Osteoblast (primary cell): ENCODE data around the gene FIGNL1. TPM values are rescaled to one million over a fixed set of nuclear protein-coding genes. Genes with fewer than 3 reads are reported as not detected.

Experiments
- DNase-seq: peaks from one replicate; pipeline ENCODE4 v3.0.0; 2011; ENCODE audit warnings: low spot score, mixed read lengths; ENCODE audit not compliant: insufficient read length; ENCODE audit errors: missing footprints
- H2AFZ ChIP-seq: 2 replicates; pipeline ENCODE4 v1.6.0; 2011; ENCODE audit warnings: mild to moderate bottlenecking, low read length
- H3K27ac ChIP-seq: 2 replicates; pipeline ENCODE4 v1.5.1; 2011; ENCODE audit warnings: mild to moderate bottlenecking, low read depth, low read length, moderate library complexity
- H3K27me3 ChIP-seq: 2 replicates; pipeline ENCODE4 v1.6.0; 2012; ENCODE audit warnings: mild to moderate bottlenecking, control low read depth, inconsistent platforms, low read length, moderate library complexity; ENCODE audit not compliant: insufficient read depth
- H3K36me3 ChIP-seq: 2 replicates; pipeline ENCODE4 v1.5.1; 2011; ENCODE audit warnings: mild to moderate bottlenecking, low read length, control low read depth, moderate library complexity; ENCODE audit not compliant: insufficient read depth
- H3K4me1 ChIP-seq: 2 replicates; pipeline ENCODE4 v1.5.1; 2011; ENCODE audit warnings: mild to moderate bottlenecking, low read length, control low read depth, moderate library complexity; ENCODE audit not compliant: insufficient read depth
- H3K4me2 ChIP-seq: 2 replicates; pipeline ENCODE4 v1.6.0; 2011; ENCODE audit warnings: mild to moderate bottlenecking, low read length; ENCODE audit not compliant: insufficient read depth
- H3K4me3 ChIP-seq: fragments of 200-600 bp; sonication (generic); 3 replicates; pipeline ENCODE4 v1.5.1; 2012; ENCODE audit warnings: mild to moderate bottlenecking, low read length, inconsistent platforms; ENCODE audit not compliant: insufficient read depth
- H3K79me2 ChIP-seq: 2 replicates; pipeline ENCODE4 v1.6.0; 2012; ENCODE audit warnings: mild to moderate bottlenecking, low read length, control low read depth, inconsistent platforms; ENCODE audit not compliant: insufficient read depth
- H3K9me3 ChIP-seq: 2 replicates; pipeline ENCODE4 v1.5.1; 2011; ENCODE audit warnings: low read depth, low read length, control low read depth
- H4K20me1 ChIP-seq: 2 replicates; pipeline ENCODE4 v1.6.0; 2012; ENCODE audit warnings: mild to moderate bottlenecking, low read length, control low read depth; ENCODE audit not compliant: insufficient read depth
- total RNA-seq: library from RNA; depleted of rRNA; stranded (reverse); fragments of >200 nt; gene quantifications from 2 replicates; pipeline ENCODE4 v1.2.3, GENCODE V29; 2012
- TF ChIP-seq, protein P1 (sequence below): IDR thresholded peaks from 2 replicates; pipeline ENCODE4 v1.5.1; 2011; ENCODE audit warnings: mild to moderate bottlenecking, low read depth, low read length, moderate library complexity; ENCODE audit errors: extremely low read depth

Gene FIGNL1
- total RNA-seq, 1 donor, result 6.5 TPM

DNA sequence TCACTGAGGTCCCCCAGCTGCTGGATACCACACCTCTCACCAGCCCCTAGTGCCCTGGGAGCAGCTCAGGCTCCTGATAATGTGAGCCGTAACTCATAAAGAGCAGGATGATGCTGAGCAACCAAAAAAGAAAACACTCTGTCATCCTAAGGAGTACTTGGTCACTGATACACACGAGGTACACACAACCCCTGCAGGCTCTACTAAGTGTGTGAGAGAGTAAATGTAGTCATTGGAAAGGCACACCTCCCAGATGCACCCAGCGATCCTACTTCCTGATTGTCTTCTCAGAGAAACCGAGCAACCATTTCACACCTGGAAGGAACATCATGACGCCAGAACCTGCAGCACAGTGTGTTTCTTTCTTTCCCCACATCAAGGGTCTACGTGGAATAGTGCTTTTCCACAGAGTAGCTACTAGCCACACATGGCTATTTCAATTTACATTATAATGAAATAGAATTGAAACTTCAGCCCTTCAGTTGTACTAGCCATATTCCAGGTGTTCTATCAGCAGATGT, 34.2 kb downstream of the FIGNL1 start:
- H3K9me3 ChIP-seq, result no peaks in the 10 kb centered on the region
- no peak overlapping the region for H3K27ac ChIP-seq
- TF ChIP-seq, protein P1, sequence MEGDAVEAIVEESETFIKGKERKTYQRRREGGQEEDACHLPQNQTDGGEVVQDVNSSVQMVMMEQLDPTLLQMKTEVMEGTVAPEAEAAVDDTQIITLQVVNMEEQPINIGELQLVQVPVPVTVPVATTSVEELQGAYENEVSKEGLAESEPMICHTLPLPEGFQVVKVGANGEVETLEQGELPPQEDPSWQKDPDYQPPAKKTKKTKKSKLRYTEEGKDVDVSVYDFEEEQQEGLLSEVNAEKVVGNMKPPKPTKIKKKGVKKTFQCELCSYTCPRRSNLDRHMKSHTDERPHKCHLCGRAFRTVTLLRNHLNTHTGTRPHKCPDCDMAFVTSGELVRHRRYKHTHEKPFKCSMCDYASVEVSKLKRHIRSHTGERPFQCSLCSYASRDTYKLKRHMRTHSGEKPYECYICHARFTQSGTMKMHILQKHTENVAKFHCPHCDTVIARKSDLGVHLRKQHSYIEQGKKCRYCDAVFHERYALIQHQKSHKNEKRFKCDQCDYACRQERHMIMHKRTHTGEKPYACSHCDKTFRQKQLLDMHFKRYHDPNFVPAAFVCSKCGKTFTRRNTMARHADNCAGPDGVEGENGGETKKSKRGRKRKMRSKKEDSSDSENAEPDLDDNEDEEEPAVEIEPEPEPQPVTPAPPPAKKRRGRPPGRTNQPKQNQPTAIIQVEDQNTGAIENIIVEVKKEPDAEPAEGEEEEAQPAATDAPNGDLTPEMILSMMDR, result no peak
- no peak overlapping the region for H3K4me2 ChIP-seq
- no peaks in the 10 kb centered on the region for H3K36me3 ChIP-seq
- H3K79me2 ChIP-seq, result no peaks in the 10 kb centered on the region
- no peaks in the 10 kb centered on the region for H3K27me3 ChIP-seq
- no peak overlapping the region for H3K4me3 ChIP-seq
- H2AFZ ChIP-seq, result no peak overlapping the region
- no peaks in the 10 kb centered on the region for H3K4me1 ChIP-seq
- DNase-seq, result no peak
- H4K20me1 ChIP-seq, result no peaks in the 10 kb centered on the region

DNA sequence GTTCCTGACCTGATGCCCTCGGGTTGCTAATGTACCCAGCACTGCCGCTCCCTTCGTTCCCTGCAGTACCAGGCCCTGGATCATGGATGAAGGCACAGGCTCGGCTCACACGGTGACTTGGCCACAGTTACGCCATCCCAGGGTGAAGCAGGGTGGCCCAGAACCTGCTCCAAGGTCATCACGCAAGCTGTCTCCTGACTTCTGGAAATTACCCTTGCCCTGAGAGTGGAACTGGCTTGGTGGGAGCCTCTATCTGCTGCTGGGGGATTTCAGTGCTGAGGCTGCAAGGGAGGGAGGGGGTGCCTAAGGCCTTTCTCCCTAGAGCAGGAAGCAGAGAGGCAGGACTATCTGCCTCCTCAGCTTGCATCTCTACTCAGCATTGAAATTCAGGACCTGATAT, 36.6 kb downstream of the FIGNL1 start:
- TF ChIP-seq, protein P1, result no peak
- no peak overlapping the region for H3K27ac ChIP-seq
- no peaks in the 10 kb centered on the region for H3K4me1 ChIP-seq
- no peak overlapping the region for H2AFZ ChIP-seq
- no peak overlapping the region for H3K4me2 ChIP-seq
- H3K36me3 ChIP-seq, result no peaks in the 10 kb centered on the region
- no peaks in the 10 kb centered on the region for H3K27me3 ChIP-seq
- DNase-seq, result no peak
- H3K79me2 ChIP-seq, result no peaks in the 10 kb centered on the region
- H3K4me3 ChIP-seq, result no peak overlapping the region
- no peaks in the 10 kb centered on the region for H3K9me3 ChIP-seq
- H4K20me1 ChIP-seq, result no peaks in the 10 kb centered on the region

DNA sequence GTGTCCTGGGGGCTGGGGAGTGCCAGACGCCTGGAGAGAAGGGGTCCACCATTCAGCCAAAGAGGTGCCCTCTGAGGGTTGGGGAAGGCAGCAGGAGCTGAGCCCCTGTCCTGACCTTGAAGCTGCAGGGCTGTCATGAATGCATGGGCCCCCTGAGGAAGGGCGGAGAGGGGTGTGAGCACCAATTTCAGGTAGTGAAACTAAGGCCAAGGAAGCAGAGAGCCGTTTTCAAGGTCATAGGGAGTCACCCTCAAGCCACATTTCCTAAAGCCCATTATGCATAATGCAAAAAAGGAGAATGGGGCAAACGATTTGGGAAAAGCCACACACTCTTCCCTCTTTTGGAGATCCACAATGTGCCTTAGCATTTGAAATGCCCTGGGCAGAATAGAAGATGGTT, 37.2 kb downstream of the FIGNL1 start:
- Histone ChIP-seq H2AFZ (no peak overlapping the region), H3K4me1 (no peaks in the 10 kb centered on the region), H3K27ac (no peak overlapping the region), H3K4me2 (no peak overlapping the region), H3K27me3 (no peaks in the 10 kb centered on the region), H3K36me3 (no peaks in the 10 kb centered on the region), H3K79me2 (no peaks in the 10 kb centered on the region), H3K9me3 (no peaks in the 10 kb centered on the region), H4K20me1 (no peaks in the 10 kb centered on the region), H3K4me3 (no peak overlapping the region)
- TF ChIP-seq, protein P1, result no peak
- no peak for DNase-seq

DNA sequence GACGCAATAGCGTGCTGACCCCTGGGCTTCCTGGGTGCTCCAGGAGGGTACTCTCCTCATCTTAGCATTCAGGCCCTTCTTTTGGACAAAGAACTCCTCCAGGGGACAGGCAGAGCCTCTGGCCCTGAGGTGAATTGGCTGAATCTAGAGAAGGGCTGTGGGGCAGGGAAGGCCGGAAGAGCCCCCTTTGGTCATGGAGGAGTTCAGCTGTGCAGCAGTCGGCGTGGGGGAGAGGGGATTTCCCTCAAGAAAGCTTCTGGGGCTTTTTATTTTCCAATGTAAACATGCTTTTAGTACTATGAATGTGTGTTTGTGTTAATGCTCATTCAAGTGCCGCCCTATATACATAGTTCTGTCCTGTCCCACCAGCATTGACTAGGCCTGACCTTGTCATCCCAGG, 38.8 kb downstream of the FIGNL1 start:
- TF ChIP-seq, protein P1, result no peak
- no peak overlapping the region for H3K4me2 ChIP-seq
- H3K27me3 ChIP-seq, result peaks cover 4% of the 10 kb centered on the region
- no peak overlapping the region for H3K27ac ChIP-seq
- H2AFZ ChIP-seq, result no peak overlapping the region
- H3K36me3 ChIP-seq, result no peaks in the 10 kb centered on the region
- H3K4me1 ChIP-seq, result no peaks in the 10 kb centered on the region
- no peak overlapping the region for H3K4me3 ChIP-seq
- no peaks in the 10 kb centered on the region for H3K79me2 ChIP-seq
- DNase-seq, result no peak
- H3K9me3 ChIP-seq, result no peaks in the 10 kb centered on the region
- no peaks in the 10 kb centered on the region for H4K20me1 ChIP-seq
